Hematopoietic multipotent progenitor cell treated with erythropoietin and hydrocortisone succinate and interleukin-3 and kit ligand, for 4 days (in vitro differentiated cells): ENCODE measurements around the gene IFRD1.

Experiments
- DNase-seq: peaks from one replicate; pipeline ENCODE4 v3.0.0-alpha.2; 2015

The IFRD1 gene

DNA sequence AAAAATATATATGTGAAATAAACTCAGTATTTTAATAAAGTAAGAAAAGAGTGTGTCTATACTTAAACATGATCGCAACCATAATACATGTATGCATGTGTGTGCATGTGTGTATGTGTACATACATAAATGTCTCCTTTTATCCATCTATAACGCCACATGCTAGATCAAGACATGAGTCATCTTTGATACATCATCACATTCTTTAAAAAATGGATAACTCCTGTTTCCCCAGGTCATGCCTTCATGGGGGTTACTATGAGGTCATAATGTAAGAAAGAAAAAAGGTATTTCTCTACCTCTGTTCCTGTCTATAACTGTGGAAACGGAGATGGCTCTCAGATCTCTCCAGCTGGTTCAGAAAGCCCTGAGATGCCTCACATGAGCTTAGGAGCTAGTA, 71.7 kb downstream of the IFRD1 start:
- DNase-seq, result no peak

DNA sequence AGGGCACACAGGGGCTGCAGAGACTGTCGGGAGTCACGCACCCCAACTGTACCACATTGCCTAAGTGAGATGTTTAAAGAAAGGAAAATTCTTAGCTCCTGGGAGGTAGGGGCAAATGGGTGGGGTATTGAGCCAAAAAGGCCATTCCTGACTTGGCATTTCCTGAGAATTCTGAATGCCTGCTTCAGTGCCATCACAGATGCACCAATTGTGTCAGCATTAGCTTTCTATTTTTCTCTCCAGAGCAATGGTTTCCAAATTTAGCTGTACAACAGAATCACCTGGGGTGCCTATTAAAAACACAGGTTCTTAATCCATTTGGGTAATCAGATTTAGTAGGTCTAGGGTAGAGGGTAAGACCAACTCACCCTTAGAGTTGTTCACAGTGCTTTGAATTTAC, 73.6 kb downstream of the IFRD1 start:
- no peak for DNase-seq
